PC-9 (cell line): ENCODE measurements around the gene RPP40. TPM values are rescaled to one million over a fixed set of nuclear protein-coding genes. Genes with fewer than 3 reads are reported as not detected.

ENCODE experiments used
- BruUV-seq: library from RNA; stranded (reverse); fragments of 400-500 nt; replicated peaks from 2 replicates; lab custom pipeline; 2021; lab: Mats Ljungman, UMichigan
- CTCF ChIA-PET: fragments of 300-600 bp; sonication (Branson Sonifier 250); formaldehyde crosslinking; loops from one replicate; lab custom pipeline; 2022; ENCODE audit warnings: antibody characterized with exemption; lab: Charles Lee
- POLR2A ChIA-PET: fragments of 300-600 bp; sonication (Branson Sonifier 250); formaldehyde crosslinking; loops from one replicate; lab custom pipeline; 2022; ENCODE audit warnings: antibody characterized with exemption; ENCODE audit not compliant: unreplicated experiment; lab: Charles Lee
- DNase-seq, 2 experiments: peaks; one replicate each; pipeline versions ENCODE4 v3.0.0 to v3.0.0-alpha.2; 2015 to 2022; ENCODE audit warnings: mixed read lengths in 1 of 2
- H2AFZ ChIP-seq: fragments of 200-600 bp; sonication (generic); 2 replicates; pipeline ENCODE4 v1.8.1; 2017; ENCODE audit warnings: antibody characterized with exemption
- H3F3A ChIP-seq: fragments of 200-600 bp; sonication (generic); 2 replicates; pipeline ENCODE4 v1.8.1; 2017; ENCODE audit warnings: antibody characterized with exemption, mild to moderate bottlenecking, low read depth; ENCODE audit not compliant: insufficient read depth
- H3K27ac ChIP-seq: fragments of 200-600 bp; sonication (generic); 2 replicates; pipeline ENCODE4 v1.6.1; 2016; ENCODE audit warnings: mixed run types
- H3K27me3 ChIP-seq: fragments of 200-600 bp; sonication (generic); 2 replicates; pipeline ENCODE4 v1.6.1; 2016; ENCODE audit warnings: low read depth, mixed run types; ENCODE audit not compliant: insufficient read depth
- H3K36me3 ChIP-seq: fragments of 200-600 bp; sonication (generic); 2 replicates; pipeline ENCODE4 v1.6.1; 2016; ENCODE audit warnings: low read depth, mixed run types
- H3K4me1 ChIP-seq: fragments of 200-600 bp; sonication (generic); replicated peaks from 2 replicates; pipeline ENCODE4 v1.6.1; 2016; ENCODE audit warnings: mixed run types; ENCODE audit not compliant: insufficient read depth
- H3K4me2 ChIP-seq: fragments of 200-600 bp; sonication (generic); 2 replicates; pipeline ENCODE4 v1.6.1; 2017; ENCODE audit warnings: mixed run types
- H3K4me3 ChIP-seq: fragments of 200-600 bp; sonication (generic); 2 replicates; pipeline ENCODE4 v1.6.1; 2016; ENCODE audit warnings: mixed run types
- H3K79me2 ChIP-seq: fragments of 200-600 bp; sonication (generic); 2 replicates; pipeline ENCODE4 v1.6.1; 2017; ENCODE audit warnings: low read depth, mixed run types
- H3K9me2 ChIP-seq: fragments of 200-600 bp; sonication (generic); 2 replicates; pipeline ENCODE4 v1.8.1; 2017; ENCODE audit warnings: mild to moderate bottlenecking; ENCODE audit not compliant: insufficient read depth
- H3K9me3 ChIP-seq: fragments of 200-600 bp; sonication (generic); 2 replicates; pipeline ENCODE4 v1.8.1; 2016; ENCODE audit warnings: low read depth; ENCODE audit not compliant: insufficient read depth
- H4K20me1 ChIP-seq: fragments of 200-600 bp; sonication (generic); 2 replicates; pipeline ENCODE4 v1.8.1; 2017; ENCODE audit not compliant: insufficient read depth
- EZH2 ChIP-seq: fragments of 200-600 bp; sonication (generic); IDR thresholded peaks from 2 replicates; pipeline ENCODE4 v1.8.0; 2017; ENCODE audit warnings: antibody characterized with exemption, low read depth
- intact Hi-C: fragments of 100-400 bp; cut with micrococcal nuclease; formaldehyde crosslinking; loops from one replicate; pipeline ENCODE4 v1.10.0; 2022; ENCODE audit not compliant: unreplicated experiment
- total RNA-seq: library from RNA; stranded (reverse); gene quantifications from 2 replicates; pipeline ENCODE4 v1.2.3, GENCODE V29; 2021
- TF ChIP-seq, protein P1 (sequence below): fragments of 200-600 bp; sonication (generic); conservative IDR thresholded peaks from 2 replicates; pipeline ENCODE4 v1.6.1; 2017; ENCODE audit warnings: mixed run types, antibody characterized with exemption, mild to moderate bottlenecking, moderate library complexity

RPP40 gene
- total RNA-seq, 1 experiment from 2014 or later = 21.0 TPM

DNA sequence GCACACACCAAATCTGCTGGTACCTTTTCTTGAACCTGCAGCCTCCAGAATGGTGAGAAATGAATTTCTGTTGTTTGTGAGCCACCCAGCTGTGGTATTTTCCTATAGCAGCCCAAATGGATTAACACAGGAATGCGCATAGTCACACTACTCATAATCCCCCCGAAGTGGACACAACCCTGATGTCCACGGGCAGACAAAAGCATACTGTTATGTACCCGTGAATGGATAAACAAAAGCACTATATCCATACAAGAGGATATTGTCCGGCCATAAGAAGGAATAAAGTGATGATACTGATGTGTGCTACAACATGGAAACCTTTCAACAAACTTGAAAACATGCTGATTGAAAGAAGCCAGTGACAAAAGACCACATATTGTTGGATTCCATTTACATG lies 25.1 kb upstream of the RPP40 start:
- no peaks in the 10 kb centered on the region for H3K9me2 ChIP-seq
- H3K27me3 ChIP-seq = no peaks in the 10 kb centered on the region
- no peak overlapping the region for H2AFZ ChIP-seq
- no peak for DNase-seq
- H3F3A ChIP-seq = no peaks in the 10 kb centered on the region
- CTCF ChIA-PET = no interaction called here
- H3K4me3 ChIP-seq = no peak overlapping the region
- TF ChIP-seq EZH2 = no peak
- TF ChIP-seq, protein P1, sequence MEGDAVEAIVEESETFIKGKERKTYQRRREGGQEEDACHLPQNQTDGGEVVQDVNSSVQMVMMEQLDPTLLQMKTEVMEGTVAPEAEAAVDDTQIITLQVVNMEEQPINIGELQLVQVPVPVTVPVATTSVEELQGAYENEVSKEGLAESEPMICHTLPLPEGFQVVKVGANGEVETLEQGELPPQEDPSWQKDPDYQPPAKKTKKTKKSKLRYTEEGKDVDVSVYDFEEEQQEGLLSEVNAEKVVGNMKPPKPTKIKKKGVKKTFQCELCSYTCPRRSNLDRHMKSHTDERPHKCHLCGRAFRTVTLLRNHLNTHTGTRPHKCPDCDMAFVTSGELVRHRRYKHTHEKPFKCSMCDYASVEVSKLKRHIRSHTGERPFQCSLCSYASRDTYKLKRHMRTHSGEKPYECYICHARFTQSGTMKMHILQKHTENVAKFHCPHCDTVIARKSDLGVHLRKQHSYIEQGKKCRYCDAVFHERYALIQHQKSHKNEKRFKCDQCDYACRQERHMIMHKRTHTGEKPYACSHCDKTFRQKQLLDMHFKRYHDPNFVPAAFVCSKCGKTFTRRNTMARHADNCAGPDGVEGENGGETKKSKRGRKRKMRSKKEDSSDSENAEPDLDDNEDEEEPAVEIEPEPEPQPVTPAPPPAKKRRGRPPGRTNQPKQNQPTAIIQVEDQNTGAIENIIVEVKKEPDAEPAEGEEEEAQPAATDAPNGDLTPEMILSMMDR = no peak
- H3K36me3 ChIP-seq = no peaks in the 10 kb centered on the region
- intact Hi-C loops = no loop called here
- no peak overlapping the region for H3K27ac ChIP-seq
- H3K4me2 ChIP-seq = no peak overlapping the region
- H3K4me1 ChIP-seq = no peaks in the 10 kb centered on the region
- no peaks in the 10 kb centered on the region for H3K9me3 ChIP-seq
- POLR2A ChIA-PET = no interaction called here
- H4K20me1 ChIP-seq = no peaks in the 10 kb centered on the region
- no peaks in the 10 kb centered on the region for H3K79me2 ChIP-seq
- BruUV-seq = no TSS peak

DNA sequence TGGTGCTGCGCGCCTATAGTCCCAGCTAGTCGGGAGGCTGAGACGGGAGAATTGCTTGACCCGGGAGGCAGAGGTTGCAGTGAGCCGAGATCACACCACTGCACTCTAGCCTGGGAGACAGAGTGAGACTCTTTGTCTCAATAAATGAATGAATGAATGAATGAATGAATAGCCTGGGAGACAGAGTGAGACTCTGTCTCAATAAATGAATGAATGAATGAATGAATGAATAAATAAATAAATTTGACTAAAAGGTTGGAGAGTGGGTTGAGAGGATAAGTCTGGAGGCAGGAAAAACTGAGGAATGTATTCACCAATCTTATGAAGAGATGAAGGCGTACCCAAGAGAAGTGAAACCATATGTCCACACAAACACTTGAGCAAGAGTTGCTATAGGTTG lies 24.5 kb upstream of the RPP40 start:
- Histone ChIP-seq H3K9me3 (no peaks in the 10 kb centered on the region), H3K27ac (no peak overlapping the region), H3K27me3 (no peaks in the 10 kb centered on the region), H4K20me1 (no peaks in the 10 kb centered on the region), H3K4me3 (no peak overlapping the region), H3F3A (no peaks in the 10 kb centered on the region), H2AFZ (no peak overlapping the region), H3K36me3 (no peaks in the 10 kb centered on the region), H3K4me1 (no peaks in the 10 kb centered on the region), H3K79me2 (no peaks in the 10 kb centered on the region), H3K9me2 (no peaks in the 10 kb centered on the region), H3K4me2 (no peak overlapping the region)
- DNase-seq = no peak
- TF ChIP-seq EZH2 = no peak
- TF ChIP-seq, protein P1 = no peak
- POLR2A ChIA-PET = no interaction called here
- CTCF ChIA-PET = no interaction called here
- intact Hi-C loops = no loop called here
- no TSS peak for BruUV-seq

DNA sequence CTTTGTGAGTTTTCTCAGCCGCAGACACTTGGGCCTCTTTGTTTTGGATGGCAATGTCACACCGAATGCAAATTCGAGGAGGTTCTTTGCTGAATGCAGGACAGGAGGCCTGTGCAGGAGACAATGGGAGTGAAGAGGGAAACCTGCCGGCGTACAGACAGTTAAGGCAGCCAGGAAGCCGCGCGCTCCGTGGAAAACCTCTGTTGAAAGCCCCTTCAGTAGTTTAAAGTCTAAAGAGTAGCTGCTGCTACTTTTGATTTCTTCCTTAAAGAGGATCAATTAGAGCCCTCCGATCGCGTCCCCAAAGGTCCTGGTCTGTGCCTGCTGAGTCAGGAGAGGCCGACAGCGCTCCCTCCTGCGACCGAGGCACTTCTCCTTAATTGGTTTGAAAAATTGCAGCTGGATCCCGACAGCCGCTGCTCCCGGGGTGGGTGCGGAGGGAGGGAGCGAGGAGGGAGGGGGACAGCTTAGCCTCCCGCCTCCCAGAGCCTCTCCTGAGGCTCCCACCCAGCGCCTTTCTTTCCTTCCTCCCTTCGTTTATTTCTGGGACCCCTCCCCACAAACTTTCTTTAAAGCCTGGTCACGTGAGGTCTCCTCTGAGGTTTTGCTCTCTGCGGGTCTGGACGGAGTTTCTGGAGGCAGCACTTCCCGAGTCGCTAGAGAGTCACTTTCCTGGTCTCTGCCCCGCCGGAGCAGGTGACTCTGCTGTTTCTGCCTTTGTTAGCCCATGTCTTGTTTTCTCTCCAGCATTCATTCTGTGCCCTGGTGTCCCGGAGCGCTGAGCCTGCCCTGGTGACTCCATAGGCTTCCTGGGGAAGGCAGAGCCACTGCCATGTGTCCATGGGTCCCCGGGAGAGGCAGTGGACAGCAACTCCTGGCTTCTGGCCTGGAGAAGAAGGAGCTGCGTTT lies 22.3 kb upstream of the RPP40 start:
- Histone ChIP-seq H3K9me3 (no peaks in the 10 kb centered on the region), H3K4me3 (no peak overlapping the region), H3K36me3 (no peaks in the 10 kb centered on the region), H4K20me1 (no peaks in the 10 kb centered on the region), H3K27ac (no peak overlapping the region), H3K9me2 (no peaks in the 10 kb centered on the region), H3F3A (no peaks in the 10 kb centered on the region), H3K4me2 (no peak overlapping the region), H2AFZ (no peak overlapping the region), H3K79me2 (no peaks in the 10 kb centered on the region), H3K4me1 (no peaks in the 10 kb centered on the region), H3K27me3 (no peaks in the 10 kb centered on the region)
- peak in 1 of 2 experiments; percentile 50 for DNase-seq
- intact Hi-C loops = no loop called here
- CTCF ChIA-PET = interaction anchor here (0.6 to 0.8 kb wide), 2 partner anchors 22 to 62 kb away, joined by 4 to 6 read pairs; partner anchors contain the start of gene RPP40
- no peak for TF ChIP-seq EZH2
- TF ChIP-seq, protein P1 = no peak
- POLR2A ChIA-PET = interaction anchor here (0.7 kb wide), 1 partner anchor 12 kb away, joined by 3 read pairs; no protein-coding TSS in a partner anchor
- no TSS peak for BruUV-seq
